Activated CD4-positive, alpha-beta T cell treated with anti-CD3 and anti-CD28 coated beads, Interleukin-2, amount 10 ng/mL, durations not matched to agents 7 days and 5 days (primary cell): ENCODE data around the gene TMEM175. TPM values are rescaled to one million over a fixed set of nuclear protein-coding genes. Genes with fewer than 3 reads are reported as not detected.
"Not testable (repeated sequence)": the region's sequence is repeated elsewhere in the genome, so short reads cannot be mapped to it uniquely, and the experiment has no call there.

Source experiments
- CTCF ChIA-PET: fragments of 350-600 bp; sonication (Branson Sonifier 250); formaldehyde crosslinking; loops from one replicate; lab custom pipeline; 2021; ENCODE audit warnings: antibody characterized with exemption; lab: Charles Lee
- POLR2A ChIA-PET: fragments of 350-600 bp; sonication (Branson Sonifier 250); formaldehyde crosslinking; loops from one replicate; lab custom pipeline; 2021; ENCODE audit warnings: antibody characterized with exemption; lab: Charles Lee
- DNase-seq: peaks from one replicate; pipeline ENCODE4 v3.0.0-alpha.2; 2020
- H3K27ac Mint-ChIP-seq: one replicate; pipeline ENCODE4 v1.8.0; 2021; ENCODE audit warnings: mild to moderate bottlenecking, moderate library complexity, mixed read lengths
- H3K27me3 Mint-ChIP-seq: one replicate; pipeline ENCODE4 v1.8.0; 2021; ENCODE audit warnings: mixed read lengths
- H3K36me3 Mint-ChIP-seq: one replicate; pipeline ENCODE4 v1.8.0; 2021; ENCODE audit warnings: low read depth, mixed read lengths
- H3K4me1 Mint-ChIP-seq: one replicate; pipeline ENCODE4 v1.8.0; 2021; ENCODE audit warnings: mixed read lengths
- H3K4me3 Mint-ChIP-seq: one replicate; pipeline ENCODE4 v1.8.0; 2021; ENCODE audit warnings: mild to moderate bottlenecking, moderate library complexity, mixed read lengths
- H3K9me3 Mint-ChIP-seq: one replicate; pipeline ENCODE4 v1.8.0; 2021; ENCODE audit warnings: mixed read lengths
- total RNA-seq, 2 experiments: library from RNA; stranded (reverse); gene quantifications; one replicate each; pipeline ENCODE4 v1.2.3, GENCODE V29; 2021

TMEM175 gene
- total RNA-seq, 2 experiments from 2014 or later = 38.6 to 51.7 TPM

DNA sequence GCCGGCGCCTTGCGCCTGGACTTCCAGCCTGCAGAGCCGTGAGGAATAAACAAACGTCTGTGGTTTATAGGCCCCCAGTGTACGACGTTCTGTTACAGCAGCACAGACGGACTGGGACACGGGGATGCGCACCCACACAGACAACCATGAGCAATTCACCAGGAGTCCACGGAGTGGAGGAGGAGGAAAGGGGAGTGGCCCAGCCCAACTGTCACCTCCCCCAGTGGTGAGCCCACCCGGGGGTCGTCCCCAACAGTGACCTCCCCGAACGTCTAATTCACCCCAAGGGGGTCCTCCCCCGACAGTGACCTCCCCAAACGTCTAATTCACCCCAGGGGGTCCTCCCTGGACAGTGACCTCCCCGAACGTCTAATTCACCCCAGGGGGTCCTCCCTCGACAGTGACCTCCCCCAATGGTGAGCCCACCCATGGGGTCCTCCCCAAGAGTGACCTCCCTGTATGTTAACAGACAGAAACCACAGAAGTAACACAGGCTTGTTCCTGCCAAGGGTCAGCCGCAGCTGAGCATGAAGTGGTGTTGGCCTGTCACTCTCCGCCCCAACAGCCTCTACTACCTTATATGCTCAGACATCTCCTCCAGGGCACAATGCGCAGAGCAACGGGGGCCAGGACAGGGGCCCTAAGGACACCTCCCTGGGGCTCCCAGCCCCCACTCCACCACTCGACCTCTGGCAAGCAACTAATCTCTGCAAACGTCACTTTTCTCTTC, 6.3 kb upstream of the TMEM175 start:
- no peak overlapping the region for H3K4me3 Mint-ChIP-seq
- H3K27ac Mint-ChIP-seq = peak overlapping the region; percentile 6
- H3K36me3 Mint-ChIP-seq = peaks cover 23% of the 10 kb centered on the region
- DNase-seq = no peak
- CTCF ChIA-PET = no interaction called here
- peaks cover 64% of the 10 kb centered on the region for H3K4me1 Mint-ChIP-seq
- POLR2A ChIA-PET = no interaction called here
- H3K27me3 Mint-ChIP-seq = no peaks in the 10 kb centered on the region
- no peaks in the 10 kb centered on the region for H3K9me3 Mint-ChIP-seq

DNA sequence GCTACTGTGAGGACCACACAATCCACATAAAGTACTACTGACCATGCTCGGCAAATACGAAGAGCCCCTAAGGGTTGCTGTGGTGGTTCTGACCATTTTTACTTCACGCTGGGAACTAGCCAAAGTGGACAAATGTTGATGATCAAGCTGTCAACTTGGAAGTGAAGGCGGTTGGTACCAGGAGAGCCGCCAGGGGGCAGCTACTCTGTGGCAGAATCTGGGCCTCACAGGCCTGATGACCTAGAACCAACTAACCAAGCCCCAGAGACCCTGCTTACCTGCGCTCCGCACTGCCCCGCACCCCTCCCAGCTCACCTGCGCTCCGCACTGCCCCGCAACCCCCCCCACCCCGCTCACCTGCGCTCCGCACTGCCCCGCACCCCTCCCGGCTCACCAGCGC, 5.7 kb upstream of the TMEM175 start:
- POLR2A ChIA-PET = no interaction called here
- no peak overlapping the region for H3K27ac Mint-ChIP-seq

DNA sequence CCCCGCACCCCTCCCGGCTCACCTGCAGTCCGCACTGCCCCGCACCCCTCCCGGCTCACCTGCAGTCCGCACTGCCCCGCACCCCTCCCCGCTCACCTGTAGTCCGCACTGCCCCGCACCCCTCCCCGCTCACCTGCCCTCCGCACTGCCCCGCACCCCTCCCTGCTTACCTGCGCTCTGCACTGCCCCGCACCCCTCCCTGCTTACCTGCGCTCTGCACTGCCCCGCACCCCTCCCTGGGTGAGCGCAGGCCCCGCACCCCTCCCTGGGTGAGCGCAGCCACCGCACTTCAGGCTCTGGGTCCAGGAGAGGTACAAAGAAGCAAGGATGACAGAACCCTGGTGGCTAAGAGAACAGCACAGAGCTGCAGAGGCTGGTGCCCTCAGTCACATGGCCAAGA, 4.7 kb upstream of the TMEM175 start:
- H3K9me3 Mint-ChIP-seq, CTCF ChIA-PET, DNase-seq, POLR2A ChIA-PET, H3K27me3 Mint-ChIP-seq, H3K27ac Mint-ChIP-seq, H3K4me3 Mint-ChIP-seq: not testable (repeated sequence)
- H3K36me3 Mint-ChIP-seq = peaks cover 11% of the 10 kb centered on the region
- H3K4me1 Mint-ChIP-seq = peaks cover 59% of the 10 kb centered on the region

More for the DNA sequence above, 5.7 kb upstream of the TMEM175 start:
- CTCF ChIA-PET = no interaction called here
- H3K4me1 Mint-ChIP-seq = peaks cover 65% of the 10 kb centered on the region
- no peaks in the 10 kb centered on the region for H3K27me3 Mint-ChIP-seq
- peaks cover 17% of the 10 kb centered on the region for H3K36me3 Mint-ChIP-seq
- no peak for DNase-seq
- H3K4me3 Mint-ChIP-seq = no peak overlapping the region
- H3K9me3 Mint-ChIP-seq = no peaks in the 10 kb centered on the region

DNA sequence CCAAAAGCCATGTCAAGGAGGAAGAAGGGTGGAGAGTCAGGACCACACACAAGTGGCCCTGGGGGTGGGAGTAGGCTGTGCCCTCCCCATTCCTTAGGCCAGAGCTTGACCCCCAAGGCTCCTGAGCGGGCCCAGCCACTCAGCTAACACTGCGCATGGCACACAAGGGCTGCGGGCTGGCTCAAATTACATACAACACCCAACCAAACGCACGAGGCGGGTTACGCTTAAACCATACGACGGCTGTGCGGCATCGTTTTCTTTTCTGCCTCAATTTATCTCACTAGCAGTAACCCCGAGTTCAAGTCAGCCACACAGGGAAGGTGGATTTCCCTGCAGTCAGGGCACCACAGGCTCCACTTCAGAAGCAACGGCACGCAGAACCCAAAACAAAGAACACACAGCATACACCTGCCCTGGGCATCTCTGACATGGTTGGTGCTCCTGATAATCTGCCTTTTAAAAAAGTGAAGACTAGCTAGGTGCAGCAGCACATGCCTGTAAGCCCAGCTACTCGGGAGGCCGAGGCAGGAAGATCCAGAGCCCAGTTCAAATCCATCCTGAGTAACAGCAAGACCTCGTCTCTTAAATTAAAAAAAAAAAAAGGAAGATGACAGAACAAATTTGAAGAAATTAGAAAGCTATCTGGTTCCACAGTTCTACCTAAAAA, 3.0 kb upstream of the TMEM175 start:
- H3K9me3 Mint-ChIP-seq = no peaks in the 10 kb centered on the region
- H3K36me3 Mint-ChIP-seq = peaks cover 8% of the 10 kb centered on the region
- H3K4me1 Mint-ChIP-seq = peaks cover 53% of the 10 kb centered on the region
- POLR2A ChIA-PET = no interaction called here
- no peak overlapping the region for H3K4me3 Mint-ChIP-seq
- H3K27me3 Mint-ChIP-seq = no peaks in the 10 kb centered on the region
- peak overlapping the region; percentile 25 for H3K27ac Mint-ChIP-seq
- no peak for DNase-seq
- CTCF ChIA-PET = interaction anchor here (0.7 kb wide), 1 partner anchor 733 kb away, joined by 3 read pairs; no protein-coding TSS in a partner anchor

DNA sequence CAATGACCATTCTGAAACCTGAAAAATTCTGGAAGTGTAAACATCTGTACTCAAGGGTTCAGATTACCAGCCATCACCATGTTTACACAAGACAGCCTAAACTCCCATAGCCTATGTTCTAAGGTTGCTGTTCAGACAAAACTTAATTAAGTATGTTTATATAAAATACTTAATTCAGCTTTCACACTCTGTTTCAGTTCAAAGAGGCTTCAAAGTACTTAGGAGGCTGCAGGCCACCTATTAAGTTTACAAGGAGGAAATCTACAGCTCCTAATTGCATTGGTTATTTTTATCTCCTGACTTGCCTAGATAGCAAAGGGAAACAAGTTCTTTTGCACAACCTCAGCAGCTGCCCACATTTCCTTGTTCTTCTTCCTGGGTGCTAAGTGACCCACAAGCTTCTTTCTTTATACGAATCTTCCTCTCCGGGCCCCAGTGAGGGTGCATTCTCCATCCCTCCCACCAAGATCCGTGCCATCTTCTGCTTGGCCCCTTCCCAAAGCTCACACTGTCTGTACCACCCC, 2.2 kb upstream of the TMEM175 start:
- Mint-ChIP-seq H3K27ac (peak overlapping the region; percentile 98), H3K4me1 (peaks cover 51% of the 10 kb centered on the region), H3K9me3 (no peaks in the 10 kb centered on the region), H3K27me3 (no peaks in the 10 kb centered on the region), H3K36me3 (peaks cover 6% of the 10 kb centered on the region), H3K4me3 (peak overlapping the region; percentile 98)
- peak; percentile 19 for DNase-seq
- ChIA-PET CTCF (no interaction called here), POLR2A (no interaction called here)

DNA sequence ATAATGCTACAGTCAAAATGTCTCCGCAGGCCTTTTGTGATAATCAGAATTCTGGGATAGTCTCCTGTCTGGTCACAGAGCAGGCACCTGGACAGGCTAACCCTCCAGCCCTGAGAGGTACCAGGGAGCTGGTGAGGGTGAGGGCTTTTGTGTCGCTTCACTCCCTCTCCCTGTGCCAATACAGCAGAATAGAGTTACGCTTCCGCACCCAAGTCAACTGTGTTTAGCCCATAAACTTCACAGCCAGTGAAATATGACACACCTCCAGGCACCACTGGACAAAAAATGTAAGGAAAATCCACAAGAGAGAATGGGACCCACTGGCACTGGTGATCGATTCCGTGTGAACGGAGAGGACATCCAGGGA, 1.4 kb upstream of the TMEM175 start:
- DNase-seq = no peak
- Mint-ChIP-seq H3K9me3 (no peaks in the 10 kb centered on the region), H3K27ac (peak overlapping the region; percentile 98), H3K4me3 (peak overlapping the region; percentile 98), H3K4me1 (peaks cover 52% of the 10 kb centered on the region), H3K36me3 (peaks cover 6% of the 10 kb centered on the region), H3K27me3 (no peaks in the 10 kb centered on the region)
- ChIA-PET CTCF (no interaction called here), POLR2A (no interaction called here)

DNA sequence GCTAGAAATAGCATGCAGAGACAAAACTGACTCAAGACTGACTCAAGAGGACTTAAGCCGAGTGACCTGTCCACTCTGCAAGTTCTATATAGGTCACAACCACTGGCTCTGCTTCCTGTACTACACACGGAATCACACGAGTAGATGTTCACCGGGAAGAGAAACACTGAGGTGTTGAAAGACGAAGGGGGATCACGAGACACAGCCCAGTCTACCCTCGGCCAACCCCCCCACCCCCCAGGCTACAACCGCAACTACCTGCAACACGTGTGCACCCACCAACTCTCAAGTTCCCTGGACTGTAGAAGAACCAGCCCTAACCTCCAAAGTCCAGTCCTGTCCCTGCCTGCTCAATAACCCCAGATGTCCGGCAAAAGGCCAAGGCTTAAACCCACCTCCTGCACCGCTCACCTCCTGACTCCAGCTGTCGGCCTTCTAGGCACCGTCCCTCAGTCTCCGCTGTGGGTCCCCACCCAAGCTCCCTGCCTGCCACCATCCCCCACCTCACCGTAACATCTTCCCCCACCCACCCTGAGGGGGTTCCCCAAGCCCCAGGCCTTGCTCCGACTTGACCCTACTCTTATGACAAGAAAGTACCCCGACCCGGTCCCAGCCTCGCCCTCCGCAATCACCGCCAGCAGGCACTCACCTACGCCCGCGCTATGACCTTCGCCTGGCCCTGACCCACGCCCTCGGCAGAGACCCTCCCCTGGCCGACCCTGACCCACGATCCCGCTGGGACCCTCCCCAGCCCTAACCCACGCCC, 883 bp upstream of the TMEM175 start:
- peaks cover 5% of the 10 kb centered on the region for H3K36me3 Mint-ChIP-seq
- peak overlapping the region; percentile 98 for H3K4me3 Mint-ChIP-seq
- no peaks in the 10 kb centered on the region for H3K27me3 Mint-ChIP-seq
- POLR2A ChIA-PET = interaction anchor here (1.1 kb wide), 1 partner anchor 52 kb away, joined by 3 read pairs; no protein-coding TSS in a partner anchor
- peak overlapping the region; percentile 98 for H3K27ac Mint-ChIP-seq
- peak; percentile 14 for DNase-seq
- CTCF ChIA-PET = interaction anchor here (0.6 to 1.4 kb wide), 2 partner anchors 11 to 17 kb away, joined by 3 to 5 read pairs; no protein-coding TSS in a partner anchor
- H3K9me3 Mint-ChIP-seq = no peaks in the 10 kb centered on the region
- H3K4me1 Mint-ChIP-seq = peaks cover 52% of the 10 kb centered on the region

DNA sequence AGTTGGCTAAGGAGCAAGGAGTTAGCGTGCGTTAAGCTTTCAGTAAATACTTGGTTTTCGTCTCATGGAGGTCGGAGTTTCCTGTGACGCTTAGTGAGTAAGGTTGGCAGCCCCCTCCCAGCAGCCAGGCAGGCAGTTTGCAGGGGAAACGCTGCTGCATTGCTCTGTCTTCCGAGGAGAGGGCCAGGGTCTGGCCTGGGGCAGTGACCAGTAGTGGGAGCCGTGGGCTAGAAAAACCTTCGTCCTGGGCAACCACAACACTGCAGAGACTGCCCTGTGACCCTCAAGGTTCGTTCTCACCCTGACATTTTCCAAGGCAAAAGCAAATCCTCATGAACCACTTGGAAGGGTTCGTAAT, 432 bp downstream of the TMEM175 start:
- peak overlapping the region; percentile 98 for H3K4me3 Mint-ChIP-seq
- ChIA-PET POLR2A (interaction anchor here (0.6 to 1.1 kb wide), 2 partner anchors 53 to 152 kb away, joined by 3 to 4 read pairs; no protein-coding TSS in a partner anchor), CTCF (interaction anchor here (1.0 to 2.1 kb wide), 4 partner anchors 11 to 78 kb away, joined by 3 to 8 read pairs (median 3); no protein-coding TSS in a partner anchor)
- H3K27ac Mint-ChIP-seq = peak overlapping the region; percentile 98
- peaks cover 6% of the 10 kb centered on the region for H3K36me3 Mint-ChIP-seq
- peaks cover 53% of the 10 kb centered on the region for H3K4me1 Mint-ChIP-seq
- no peak for DNase-seq
- no peaks in the 10 kb centered on the region for H3K27me3 Mint-ChIP-seq
- H3K9me3 Mint-ChIP-seq = no peaks in the 10 kb centered on the region

DNA sequence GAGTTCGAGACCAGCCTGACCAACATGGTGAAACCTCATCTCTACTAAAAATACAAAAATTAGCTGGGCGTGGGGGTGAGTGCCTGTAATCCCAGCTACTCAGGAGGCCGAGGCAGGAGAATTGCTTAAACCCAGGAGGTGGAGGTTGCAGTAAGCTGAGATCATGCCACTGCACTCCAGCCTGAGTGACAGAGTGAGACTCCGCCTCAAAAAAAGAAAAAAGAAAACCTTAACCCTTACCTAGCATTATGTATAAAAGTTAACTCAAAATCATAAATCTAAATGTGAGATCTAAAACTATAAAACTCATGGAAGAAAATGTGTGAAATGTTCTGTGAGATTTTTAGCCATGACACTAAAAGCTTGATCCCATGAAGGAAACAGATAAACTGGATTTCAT, 7.2 kb downstream of the TMEM175 start:
- DNase-seq, H3K27me3 Mint-ChIP-seq, POLR2A ChIA-PET, H3K9me3 Mint-ChIP-seq, H3K4me3 Mint-ChIP-seq, H3K27ac Mint-ChIP-seq, H3K36me3 Mint-ChIP-seq, CTCF ChIA-PET: not testable (repeated sequence)
- peaks cover 18% of the 10 kb centered on the region for H3K4me1 Mint-ChIP-seq

DNA sequence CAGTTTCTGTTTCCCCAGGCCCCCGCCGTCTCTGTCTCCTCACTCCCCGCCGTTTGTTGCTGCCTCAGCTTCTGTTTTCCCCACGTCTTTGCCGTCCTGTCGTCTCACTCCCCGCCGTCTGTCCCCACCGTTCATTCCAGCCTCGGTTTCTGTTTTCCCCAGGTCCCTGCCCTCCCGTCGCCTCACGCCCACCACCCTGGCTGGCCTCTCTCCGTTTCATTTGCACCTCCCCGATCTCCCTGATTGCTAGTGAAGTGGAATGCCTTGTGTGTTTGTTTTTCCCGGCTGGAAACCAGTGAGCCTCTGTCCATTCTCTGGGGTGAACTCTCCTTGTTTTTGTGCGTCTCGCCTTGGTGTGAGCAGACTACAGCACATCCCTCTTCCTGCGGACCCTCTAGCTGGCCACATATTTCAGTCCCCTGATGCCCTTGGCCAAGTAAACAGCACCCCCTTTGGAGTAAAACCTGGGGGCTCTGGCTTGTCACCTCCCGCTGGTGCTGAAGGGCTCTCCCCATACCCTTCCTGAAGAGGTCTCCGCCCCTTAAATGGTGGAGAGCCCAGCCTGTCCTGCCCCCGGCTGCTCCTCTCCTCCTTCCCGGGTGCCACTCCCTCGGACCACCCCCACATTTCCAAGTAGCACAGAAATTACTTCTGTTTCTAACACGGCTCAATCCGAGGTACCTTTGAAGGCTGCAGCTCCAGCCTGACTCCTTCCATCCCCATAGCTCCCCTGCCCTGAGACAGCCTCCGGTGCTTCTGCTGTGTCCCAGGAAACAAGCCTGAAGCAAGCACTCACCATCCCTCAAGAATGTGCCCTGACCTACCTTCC, 13.2 kb downstream of the TMEM175 start:
- H3K9me3 Mint-ChIP-seq = no peaks in the 10 kb centered on the region
- ChIA-PET CTCF (no interaction called here), POLR2A (no interaction called here)
- H3K27me3 Mint-ChIP-seq = no peaks in the 10 kb centered on the region
- no peak for DNase-seq
- H3K27ac Mint-ChIP-seq = no peak overlapping the region
- H3K4me1 Mint-ChIP-seq = no peaks in the 10 kb centered on the region
- H3K36me3 Mint-ChIP-seq = no peaks in the 10 kb centered on the region
- no peak overlapping the region for H3K4me3 Mint-ChIP-seq

DNA sequence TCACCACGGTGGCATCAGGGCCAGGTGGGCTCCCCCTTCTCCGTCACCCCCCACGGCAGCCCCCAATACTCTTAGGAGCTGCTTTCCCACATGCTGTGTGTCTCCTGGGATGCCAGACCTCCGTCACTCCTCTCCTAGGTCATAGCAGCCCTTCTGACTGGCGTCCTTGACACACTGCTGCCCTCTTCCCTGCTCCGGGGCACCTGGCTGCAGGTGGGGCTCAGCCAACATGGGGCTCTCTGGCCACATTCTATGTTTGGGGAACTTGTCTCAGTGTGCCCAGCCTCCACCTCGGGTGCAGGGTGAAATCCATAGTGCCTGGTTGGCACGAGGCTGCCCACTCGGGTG, 13.8 kb downstream of the TMEM175 start:
- H3K36me3 Mint-ChIP-seq = no peaks in the 10 kb centered on the region
- CTCF ChIA-PET = no interaction called here
- H3K9me3 Mint-ChIP-seq = no peaks in the 10 kb centered on the region
- H3K27me3 Mint-ChIP-seq = no peaks in the 10 kb centered on the region
- H3K27ac Mint-ChIP-seq = no peak overlapping the region
- no peak for DNase-seq
- no peak overlapping the region for H3K4me3 Mint-ChIP-seq
- POLR2A ChIA-PET = no interaction called here
- H3K4me1 Mint-ChIP-seq = no peaks in the 10 kb centered on the region
